K562 (cell line): ENCODE data around the gene AARS1. TPM values are rescaled to one million over a fixed set of nuclear protein-coding genes. Genes with fewer than 3 reads are reported as not detected.

Source experiments
- ATAC-seq: fragments of 200-7000 bp; cut with Tn5 transposase; 3 replicates; pipeline ENCODE4 v1.9.1; 2020; ENCODE audit warnings: moderate library complexity
- BruUV-seq: library from RNA; stranded (reverse); fragments of 400-500 nt; replicated peaks from 2 replicates; lab custom pipeline; 2021; lab: Mats Ljungman, UMichigan
- CTCF ChIA-PET: fragments of 300-600 bp; formaldehyde crosslinking; extraction: SDS; loops from one replicate; lab custom pipeline; 2021; ENCODE audit warnings: low intra/inter-chr PET ratio; lab: Yijun Ruan, JAX
- POLR2A ChIA-PET: fragments of 300-600, 350-650 bp; sonication (Branson Sonifier 250); formaldehyde crosslinking; extraction: SDS; loops from one replicate; lab custom pipeline; 2021; ENCODE audit warnings: antibody characterized with exemption, inconsistent platforms; lab: Yijun Ruan, JAX
- DNase-seq, 4 experiments: peaks; one replicate each; pipeline versions ENCODE4 v3.0.0 to v3.0.0-alpha.2; 2011 to 2018; ENCODE audit warnings: low spot score in 3 of 4, mixed read lengths in 3 of 4; ENCODE audit errors: extremely low read depth in 1 of 4
- FAIRE-seq: peaks from 2 replicates; lab custom pipeline; 2011; peaks lifted over from hg19 to GRCh38; lab: Jason Lieb, UNC
- H2AFZ ChIP-seq: 2 replicates; pipeline ENCODE4 v1.6.0; 2011; ENCODE audit warnings: low read depth, low read length, control low read depth, inconsistent platforms
- H3K27ac ChIP-seq: fragments of 200-600 bp; 3 replicates; pipeline ENCODE4 v1.8.0; 2011; ENCODE audit warnings: low read depth, mild to moderate bottlenecking, control low read depth, inconsistent platforms, low read length, moderate library complexity, mixed read lengths; ENCODE audit errors: extremely low read depth
- H3K27me3 ChIP-seq, 2 experiments: fragments of 300-600 bp in 1 of 2; 2 replicates in 1 of 2; 3 replicates in 1 of 2; pipeline versions ENCODE4 v1.6.0 to v1.8.0; 2011; ENCODE audit warnings: inconsistent platforms in 2 of 2, low read length in 2 of 2, mild to moderate bottlenecking in 1 of 2, mixed read lengths in 1 of 2, moderate library complexity in 1 of 2; ENCODE audit not compliant: control insufficient read depth in 2 of 2, insufficient read depth in 2 of 2
- H3K36me3 ChIP-seq: fragments of 300-600 bp; 3 replicates; pipeline ENCODE4 v1.8.0; 2011; ENCODE audit warnings: mild to moderate bottlenecking, low read length, inconsistent platforms; ENCODE audit not compliant: control insufficient read depth, insufficient read depth
- H3K4me1 ChIP-seq, 2 experiments: fragments of 200-600 bp in 1 of 2; replicated peaks in 1 of 2; 2 replicates in 1 of 2; 3 replicates in 1 of 2; pipeline versions ENCODE4 v1.5.1 to v1.8.0; 2011; ENCODE audit warnings: inconsistent platforms in 2 of 2, low read length in 2 of 2, mild to moderate bottlenecking in 1 of 2, mixed read lengths in 1 of 2, moderate library complexity in 1 of 2; ENCODE audit not compliant: control insufficient read depth in 2 of 2, insufficient read depth in 2 of 2
- H3K4me2 ChIP-seq: 2 replicates; pipeline ENCODE4 v1.6.1; 2011; ENCODE audit warnings: low read length, control low read depth, inconsistent platforms, mixed read lengths; ENCODE audit not compliant: insufficient read depth
- H3K4me3 ChIP-seq: fragments of 200-600 bp; sonication (generic), shearing (Covaris generic); 2 replicates; pipeline ENCODE4 v1.5.1; 2016; ENCODE audit warnings: control low read depth, inconsistent platforms
- H3K79me2 ChIP-seq: fragments of 200-600 bp; 3 replicates; pipeline ENCODE4 v1.8.0; 2011; ENCODE audit warnings: low read length, inconsistent platforms; ENCODE audit not compliant: control insufficient read depth, insufficient read depth
- H3K9ac ChIP-seq, 2 experiments: 2 replicates each; pipeline versions ENCODE4 v1.6.0 to v1.6.1; 2011; ENCODE audit warnings: low read depth in 2 of 2, low read length in 2 of 2, control low read depth in 1 of 2, inconsistent platforms in 1 of 2, mild to moderate bottlenecking in 1 of 2, mixed read lengths in 1 of 2; ENCODE audit not compliant: insufficient read depth in 1 of 2
- H3K9me1 ChIP-seq: one replicate; pipeline ENCODE4 v1.6.0; 2011; ENCODE audit warnings: inconsistent platforms, mild to moderate bottlenecking, low read length, moderate library complexity; ENCODE audit not compliant: control insufficient read depth, insufficient read depth
- H3K9me3 ChIP-seq: replicated peaks from 2 replicates; pipeline ENCODE4 v1.5.1; 2011; ENCODE audit warnings: low read depth, low read length, inconsistent platforms; ENCODE audit not compliant: control insufficient read depth, insufficient read depth
- H4K20me1 ChIP-seq: replicated peaks from 2 replicates; pipeline ENCODE4 v1.6.1; 2011; ENCODE audit warnings: low read length, inconsistent platforms, mixed read lengths; ENCODE audit not compliant: control insufficient read depth, insufficient read depth
- CCNT2 ChIP-seq: IDR thresholded peaks from 2 replicates; pipeline ENCODE4 v1.6.1; 2011; ENCODE audit warnings: borderline replicate concordance, low read depth, mild to moderate bottlenecking, moderate library complexity, mixed read lengths, low read length; ENCODE audit not compliant: insufficient read length; ENCODE audit errors: extremely low read depth
- MED1 ChIP-seq: sonication (generic); formaldehyde crosslinking; IDR thresholded peaks from 2 replicates; pipeline ENCODE4 v1.8.1; 2023; ENCODE audit warnings: missing genetic modification reagents, borderline replicate concordance
- POLR2G ChIP-seq: fragments of 200-400 bp; formaldehyde crosslinking; IDR thresholded peaks from 2 replicates; pipeline ENCODE4 v1.6.1; 2017; ENCODE audit warnings: low read depth, mild to moderate bottlenecking, antibody characterized with exemption, low read length, moderate library complexity
- RBFOX2 ChIP-seq: fragments of 200-400 bp; formaldehyde crosslinking; IDR thresholded peaks from 2 replicates; pipeline ENCODE4 v1.6.1; 2017; ENCODE audit warnings: low read depth, mild to moderate bottlenecking, low read length, moderate library complexity
- TRIM24 ChIP-seq, 2 experiments: fragments of 450-650 bp; IDR thresholded peaks; 2 replicates each; pipeline ENCODE4 v1.6.1; 2016
- WGBS: fragments of 100-300 bp; shearing (Covaris generic); methylation state at CpG from one replicate; pipeline ENCODE4 v1.1.6; 2016; ENCODE audit warnings: low coverage, mixed read lengths; ENCODE audit not compliant: insufficient coverage; ENCODE audit errors: missing lambda C conversion rate; 5-methylcytosine and 5-hydroxymethylcytosine counted together
- in situ Hi-C: fragments of 300-500 bp; cut with MboI; formaldehyde crosslinking; loops from 4 replicates; pipeline ENCODE4 v1.15.0; 2018; ENCODE audit warnings: inconsistent platforms, mixed read lengths
- intact Hi-C: fragments of 100-400 bp; cut with micrococcal nuclease; formaldehyde crosslinking; loops from 2 replicates; pipeline ENCODE4 v1.14.2; 2022
- polyA plus RNA-seq, 8 experiments: library from polyadenylated mRNA; depleted of rRNA in 4 of 8; stranded (reverse) in 5 of 8; unstranded in 3 of 8; fragments of >200 nt; fragmentation: Nextera tagmentation in 2 of 8; fragmentation: Illumina TruSeq in 1 of 8; extraction: Ambion mirVana in 2 of 8; extraction: Trizol in 1 of 8; gene quantifications; 2 replicates each; pipeline versions ENCODE4 v1.2.1 to v1.2.3, GENCODE V29; 2011 to 2014; ENCODE audit warnings: inconsistent platforms in 1 of 8, missing spikeins in 1 of 8
- total RNA-seq, 7 experiments: library from RNA; depleted of rRNA in 6 of 7; stranded (reverse); fragments of >200 nt in 6 of 7; fragmentation: Illumina TruSeq in 2 of 7; extraction: Trizol in 2 of 7; gene quantifications; 2 replicates each; pipeline versions ENCODE4 v1.2.1 to v1.2.3, GENCODE V29; 2011 to 2021; ENCODE audit warnings: low replicate concordance in 1 of 7
- TF ChIP-seq, protein P1 (sequence below): fragments of 150-350 bp; conservative IDR thresholded peaks from 2 replicates; pipeline ENCODE4 v1.6.1; 2014; ENCODE audit warnings: low read length

The AARS1 gene
- total and polyA plus RNA-seq, 9 of the 15 experiments (the other 6 are each of a cell fraction or from before 2014, with no cell fraction given), result 50.1 to 235 (median 174) TPM

DNA sequence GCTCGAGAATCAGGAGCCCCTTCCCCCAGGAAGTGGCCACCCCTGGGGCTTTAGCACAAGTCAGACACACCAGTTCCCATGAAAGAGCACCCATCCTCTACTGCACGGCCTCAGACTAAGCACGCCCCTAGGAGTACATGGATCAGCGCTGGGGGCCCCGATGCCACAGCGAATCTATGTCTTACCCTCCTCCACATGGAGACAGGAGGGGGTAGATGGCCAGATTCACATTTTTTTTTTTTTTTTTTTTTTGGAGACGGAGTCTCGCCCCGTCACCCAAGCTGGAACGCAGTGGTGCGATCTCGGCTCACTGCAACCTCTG lies 34.4 kb downstream of the AARS1 start:
- Histone ChIP-seq H3K4me1 (peaks cover 0 to 20% of the 10 kb centered on the region in 2 experiments; a peak in 3 of 5 replicates), H2AFZ (no peak overlapping the region), H3K27me3 (no peaks in the 10 kb centered on the region), H3K27ac (no peak overlapping the region), H3K9ac (peak overlapping the region in 1 of 2 experiments; percentile 48; a peak in 1 of 4 replicates), H3K36me3 (peaks cover 82% of the 10 kb centered on the region), H3K9me1 (peaks cover 2% of the 10 kb centered on the region), H3K4me2 (no peak overlapping the region), H3K4me3 (no peak overlapping the region), H3K9me3 (no peaks in the 10 kb centered on the region), H3K79me2 (peaks cover 17% of the 10 kb centered on the region), H4K20me1 (peaks cover 33% of the 10 kb centered on the region)
- DNase-seq (no peak), FAIRE-seq (no peak), ATAC-seq (no peak)
- TF ChIP-seq, protein P1, sequence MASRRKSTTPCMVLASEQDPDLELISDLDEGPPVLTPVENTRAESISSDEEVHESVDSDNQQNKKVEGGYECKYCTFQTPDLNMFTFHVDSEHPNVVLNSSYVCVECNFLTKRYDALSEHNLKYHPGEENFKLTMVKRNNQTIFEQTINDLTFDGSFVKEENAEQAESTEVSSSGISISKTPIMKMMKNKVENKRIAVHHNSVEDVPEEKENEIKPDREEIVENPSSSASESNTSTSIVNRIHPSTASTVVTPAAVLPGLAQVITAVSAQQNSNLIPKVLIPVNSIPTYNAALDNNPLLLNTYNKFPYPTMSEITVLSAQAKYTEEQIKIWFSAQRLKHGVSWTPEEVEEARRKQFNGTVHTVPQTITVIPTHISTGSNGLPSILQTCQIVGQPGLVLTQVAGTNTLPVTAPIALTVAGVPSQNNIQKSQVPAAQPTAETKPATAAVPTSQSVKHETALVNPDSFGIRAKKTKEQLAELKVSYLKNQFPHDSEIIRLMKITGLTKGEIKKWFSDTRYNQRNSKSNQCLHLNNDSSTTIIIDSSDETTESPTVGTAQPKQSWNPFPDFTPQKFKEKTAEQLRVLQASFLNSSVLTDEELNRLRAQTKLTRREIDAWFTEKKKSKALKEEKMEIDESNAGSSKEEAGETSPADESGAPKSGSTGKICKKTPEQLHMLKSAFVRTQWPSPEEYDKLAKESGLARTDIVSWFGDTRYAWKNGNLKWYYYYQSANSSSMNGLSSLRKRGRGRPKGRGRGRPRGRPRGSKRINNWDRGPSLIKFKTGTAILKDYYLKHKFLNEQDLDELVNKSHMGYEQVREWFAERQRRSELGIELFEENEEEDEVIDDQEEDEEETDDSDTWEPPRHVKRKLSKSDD, result no peak
- TF ChIP-seq RBFOX2, result peak; percentile 10
- no peak for TF ChIP-seq TRIM24 (IDR thresholded peaks at IDR 0.05)
- peak; percentile 8 for TF ChIP-seq CCNT2
- peak; percentile 13 for TF ChIP-seq POLR2G
- TF ChIP-seq MED1 (CRISPR knock-in tag), result no peak
- ChIA-PET CTCF (no interaction called here), POLR2A (interaction anchor here (0.6 to 4.9 kb wide), 5 partner anchors 7 to 397 kb away, joined by 3 to 57 read pairs (median 12); no protein-coding TSS in a partner anchor)
- in situ Hi-C loops (no loop called here), intact Hi-C loops (no loop called here)
- no TSS peak for BruUV-seq
- 90% methylated on average over 6 of the region's 12 CpGs for WGBS
